Adipocyte (in vitro differentiated cells): Measurements from ENCODE around the gene PCBP3.

Source experiments
- DNase-seq: peaks from one replicate; pipeline ENCODE4 v3.0.0-alpha.2; 2015; ENCODE audit warnings: low read depth
- H3K27me3 ChIP-seq: replicated peaks from 2 replicates; pipeline ENCODE4 v1.7.0; 2013; ENCODE audit warnings: mild to moderate bottlenecking, low read length, moderate library complexity; ENCODE audit not compliant: control insufficient read depth, insufficient read depth
- H3K36me3 ChIP-seq: 2 replicates; pipeline ENCODE4 v1.7.0; 2013; ENCODE audit warnings: low read length, mild to moderate bottlenecking, moderate library complexity; ENCODE audit not compliant: control insufficient read depth, insufficient read depth, severe bottlenecking
- H3K4me1 ChIP-seq: 2 replicates; pipeline ENCODE4 v1.7.0; 2013; ENCODE audit warnings: mild to moderate bottlenecking, low read length, moderate library complexity; ENCODE audit not compliant: control insufficient read depth, insufficient read depth
- H3K4me3 ChIP-seq: 2 replicates; pipeline ENCODE4 v1.7.0; 2013; ENCODE audit warnings: mild to moderate bottlenecking, low read length, moderate library complexity
- H3K9ac ChIP-seq: 2 replicates; pipeline ENCODE4 v1.7.0; 2013; ENCODE audit warnings: mild to moderate bottlenecking, low read length, moderate library complexity
- H3K9me3 ChIP-seq: 2 replicates; pipeline ENCODE4 v1.7.0; 2013; ENCODE audit warnings: mild to moderate bottlenecking, low read length, moderate library complexity; ENCODE audit not compliant: control insufficient read depth

The PCBP3 gene

GRCh38 chr21:45767071-45768006, 123.8 kb downstream of the PCBP3 start:
- H3K9ac ChIP-seq: no peak overlapping the region
- peak; percentile 3 for DNase-seq
- no peak overlapping the region for H3K4me3 ChIP-seq
- H3K9me3 ChIP-seq: no peaks in the 10 kb centered on the region
- no peaks in the 10 kb centered on the region for H3K27me3 ChIP-seq
- peaks cover 15% of the 10 kb centered on the region for H3K36me3 ChIP-seq
- peaks cover 14% of the 10 kb centered on the region for H3K4me1 ChIP-seq

GRCh38 chr21:45768011-45768739, 124.7 kb downstream of the PCBP3 start:
- no peak overlapping the region for H3K4me3 ChIP-seq
- DNase-seq: peak; percentile 27
- no peak overlapping the region for H3K9ac ChIP-seq
- H3K4me1 ChIP-seq: peaks cover 14% of the 10 kb centered on the region
- no peaks in the 10 kb centered on the region for H3K27me3 ChIP-seq
- no peaks in the 10 kb centered on the region for H3K9me3 ChIP-seq
- H3K36me3 ChIP-seq: peaks cover 11% of the 10 kb centered on the region

- no peak overlapping the region for H3K4me3 ChIP-seq
- no peaks in the 10 kb centered on the region for H3K27me3 ChIP-seq
- no peak for DNase-seq
- no peaks in the 10 kb centered on the region for H3K9me3 ChIP-seq
- H3K9ac ChIP-seq: no peak overlapping the region
- H3K36me3 ChIP-seq: peaks cover 11% of the 10 kb centered on the region
- peaks cover 14% of the 10 kb centered on the region for H3K4me1 ChIP-seq
Measured at GRCh38 chr21:45768740-45769048, 125.2 kb downstream of the PCBP3 start.

GRCh38 chr21:45769294-45769693, 125.8 kb downstream of the PCBP3 start:
- Histone ChIP-seq H3K4me1 (peaks cover 14% of the 10 kb centered on the region), H3K36me3 (peaks cover 11% of the 10 kb centered on the region), H3K27me3 (no peaks in the 10 kb centered on the region), H3K9me3 (no peaks in the 10 kb centered on the region), H3K4me3 (no peak overlapping the region), H3K9ac (no peak overlapping the region)
- DNase-seq: no peak

- H3K9ac ChIP-seq: no peak overlapping the region
- peaks cover 14% of the 10 kb centered on the region for H3K4me1 ChIP-seq
- H3K27me3 ChIP-seq: no peaks in the 10 kb centered on the region
- H3K36me3 ChIP-seq: peaks cover 11% of the 10 kb centered on the region
- H3K4me3 ChIP-seq: no peak overlapping the region
- H3K9me3 ChIP-seq: no peaks in the 10 kb centered on the region
- no peak for DNase-seq
Measured at GRCh38 chr21:45769896-45770295, 126.4 kb downstream of the PCBP3 start.

GRCh38 chr21:45772180-45772579, 128.7 kb downstream of the PCBP3 start:
- DNase-seq: no peak
- peaks cover 7% of the 10 kb centered on the region for H3K9me3 ChIP-seq
- no peak overlapping the region for H3K9ac ChIP-seq
- no peak overlapping the region for H3K4me3 ChIP-seq
- H3K36me3 ChIP-seq: no peaks in the 10 kb centered on the region
- no peaks in the 10 kb centered on the region for H3K27me3 ChIP-seq
- H3K4me1 ChIP-seq: peaks cover 14% of the 10 kb centered on the region

GRCh38 chr21:45774291-45774690, 130.8 kb downstream of the PCBP3 start:
- Histone ChIP-seq H3K4me3 (no peak overlapping the region), H3K9me3 (peaks cover 18% of the 10 kb centered on the region), H3K9ac (no peak overlapping the region), H3K36me3 (no peaks in the 10 kb centered on the region), H3K27me3 (no peaks in the 10 kb centered on the region), H3K4me1 (no peaks in the 10 kb centered on the region)
- DNase-seq: no peak

GRCh38 chr21:45776971-45777370, 133.4 kb downstream of the PCBP3 start:
- H3K36me3 ChIP-seq: no peaks in the 10 kb centered on the region
- H3K9ac ChIP-seq: no peak overlapping the region
- no peaks in the 10 kb centered on the region for H3K4me1 ChIP-seq
- no peak for DNase-seq
- no peak overlapping the region for H3K4me3 ChIP-seq
- peaks cover 18% of the 10 kb centered on the region for H3K9me3 ChIP-seq
- no peaks in the 10 kb centered on the region for H3K27me3 ChIP-seq

GRCh38 chr21:45778686-45779085, 135.2 kb downstream of the PCBP3 start:
- Histone ChIP-seq H3K36me3 (no peaks in the 10 kb centered on the region), H3K4me1 (no peaks in the 10 kb centered on the region), H3K9ac (no peak overlapping the region), H3K4me3 (no peak overlapping the region), H3K9me3 (peaks cover 18% of the 10 kb centered on the region), H3K27me3 (no peaks in the 10 kb centered on the region)
- no peak for DNase-seq

- no peak for DNase-seq
- Histone ChIP-seq H3K4me3 (no peak overlapping the region), H3K36me3 (no peaks in the 10 kb centered on the region), H3K27me3 (no peaks in the 10 kb centered on the region), H3K4me1 (no peaks in the 10 kb centered on the region), H3K9ac (no peak overlapping the region), H3K9me3 (peaks cover 18% of the 10 kb centered on the region)
Measured at GRCh38 chr21:45779226-45779625, 135.7 kb downstream of the PCBP3 start.

- no peak overlapping the region for H3K4me3 ChIP-seq
- DNase-seq: no peak
- H3K27me3 ChIP-seq: no peaks in the 10 kb centered on the region
- H3K9me3 ChIP-seq: peaks cover 18% of the 10 kb centered on the region
- H3K4me1 ChIP-seq: no peaks in the 10 kb centered on the region
- no peaks in the 10 kb centered on the region for H3K36me3 ChIP-seq
- H3K9ac ChIP-seq: no peak overlapping the region
Measured at GRCh38 chr21:45780647-45781046, 137.1 kb downstream of the PCBP3 start.
